ENCODE results near the gene HJURP.

Gene HJURP

DNA sequence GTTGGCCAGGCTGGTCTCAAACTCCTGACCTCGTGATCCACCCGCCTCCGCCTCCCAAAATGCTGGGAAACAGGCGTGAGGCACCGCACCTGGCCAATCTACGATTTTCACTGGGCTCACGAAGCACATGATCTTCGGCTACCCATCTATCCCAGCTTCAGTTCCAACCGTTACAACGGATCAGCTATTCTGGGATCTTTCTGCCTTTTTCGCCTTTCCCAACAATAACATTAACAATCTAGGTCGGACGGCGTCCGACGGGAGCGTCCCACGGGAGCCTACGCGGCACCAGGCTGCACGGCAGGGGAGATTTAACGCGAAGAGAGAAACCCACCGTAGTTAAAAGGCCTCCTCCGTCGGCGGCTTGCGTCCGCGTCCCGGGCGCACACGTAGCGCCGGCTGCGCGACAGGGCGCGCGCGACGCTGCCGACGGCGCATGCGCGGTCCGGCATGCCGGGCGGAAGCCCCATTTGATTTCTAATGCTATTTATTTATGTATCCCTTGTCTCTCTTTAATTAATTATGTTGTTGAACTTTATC is 13.7 kb upstream of the HJURP start, which contains the start of gene MSL3B:
MSL3B (minus strand) TSS at position 394 of the 540 bp plus-strand sequence.
- Histone ChIP-seq H3K27me3 (ENCODE audit: insufficient read depth, poor library complexity, severe bottlenecking) (no peaks in the 10 kb centered on the region), H3K27ac (replicated peaks) (no peak within 1 kb of the TSS), H3K4me3 (replicated peaks; ENCODE audit: insufficient read depth, low read length) (peak within 1 kb of the TSS; percentile 44)
- DNase-seq (ENCODE audit: low read depth in 1 of 2, low spot score in 1 of 2), result no peak
- peak; percentile 37; the same call in 1 of the 2 replicates for TF ChIP-seq POLR2AphosphoS5 (IDR thresholded peaks at IDR 0.05; ENCODE audit: low read depth)
- TF ChIP-seq, protein P1, sequence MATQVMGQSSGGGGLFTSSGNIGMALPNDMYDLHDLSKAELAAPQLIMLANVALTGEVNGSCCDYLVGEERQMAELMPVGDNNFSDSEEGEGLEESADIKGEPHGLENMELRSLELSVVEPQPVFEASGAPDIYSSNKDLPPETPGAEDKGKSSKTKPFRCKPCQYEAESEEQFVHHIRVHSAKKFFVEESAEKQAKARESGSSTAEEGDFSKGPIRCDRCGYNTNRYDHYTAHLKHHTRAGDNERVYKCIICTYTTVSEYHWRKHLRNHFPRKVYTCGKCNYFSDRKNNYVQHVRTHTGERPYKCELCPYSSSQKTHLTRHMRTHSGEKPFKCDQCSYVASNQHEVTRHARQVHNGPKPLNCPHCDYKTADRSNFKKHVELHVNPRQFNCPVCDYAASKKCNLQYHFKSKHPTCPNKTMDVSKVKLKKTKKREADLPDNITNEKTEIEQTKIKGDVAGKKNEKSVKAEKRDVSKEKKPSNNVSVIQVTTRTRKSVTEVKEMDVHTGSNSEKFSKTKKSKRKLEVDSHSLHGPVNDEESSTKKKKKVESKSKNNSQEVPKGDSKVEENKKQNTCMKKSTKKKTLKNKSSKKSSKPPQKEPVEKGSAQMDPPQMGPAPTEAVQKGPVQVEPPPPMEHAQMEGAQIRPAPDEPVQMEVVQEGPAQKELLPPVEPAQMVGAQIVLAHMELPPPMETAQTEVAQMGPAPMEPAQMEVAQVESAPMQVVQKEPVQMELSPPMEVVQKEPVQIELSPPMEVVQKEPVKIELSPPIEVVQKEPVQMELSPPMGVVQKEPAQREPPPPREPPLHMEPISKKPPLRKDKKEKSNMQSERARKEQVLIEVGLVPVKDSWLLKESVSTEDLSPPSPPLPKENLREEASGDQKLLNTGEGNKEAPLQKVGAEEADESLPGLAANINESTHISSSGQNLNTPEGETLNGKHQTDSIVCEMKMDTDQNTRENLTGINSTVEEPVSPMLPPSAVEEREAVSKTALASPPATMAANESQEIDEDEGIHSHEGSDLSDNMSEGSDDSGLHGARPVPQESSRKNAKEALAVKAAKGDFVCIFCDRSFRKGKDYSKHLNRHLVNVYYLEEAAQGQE (IDR thresholded peaks at IDR 0.05; ENCODE audit: insufficient replicate concordance, low read depth), result no peak

DNA sequence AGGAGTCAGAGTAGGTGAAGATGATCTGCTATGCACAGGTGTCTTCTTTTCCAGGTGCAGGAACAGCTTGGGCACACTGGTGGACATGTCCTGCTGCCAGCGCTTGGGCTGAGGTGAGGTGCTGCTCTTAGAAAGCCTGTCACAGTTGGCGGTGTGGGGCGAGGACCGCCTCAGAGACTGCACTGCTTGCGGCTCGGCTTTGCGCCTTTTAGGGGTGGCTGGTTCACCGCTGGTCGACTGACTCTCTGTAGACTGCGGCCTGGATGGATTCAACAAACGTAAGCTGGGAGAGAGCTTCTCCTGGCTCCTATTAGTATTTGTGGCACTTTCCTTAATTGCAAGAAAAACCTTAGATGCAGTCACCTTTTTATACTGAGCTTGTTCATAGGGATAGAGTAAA is 12.1 kb upstream of the HJURP start:
- Histone ChIP-seq H3K27me3 (ENCODE audit: insufficient read depth, poor library complexity, severe bottlenecking) (no peaks in the 10 kb centered on the region), H3K27ac (replicated peaks) (no peak overlapping the region), H3K4me3 (replicated peaks; ENCODE audit: insufficient read depth, low read length) (no peak overlapping the region)
- DNase-seq (ENCODE audit: low read depth in 1 of 2, low spot score in 1 of 2), result no peak
- TF ChIP-seq POLR2AphosphoS5 (IDR thresholded peaks at IDR 0.05; ENCODE audit: low read depth), result no peak

DNA sequence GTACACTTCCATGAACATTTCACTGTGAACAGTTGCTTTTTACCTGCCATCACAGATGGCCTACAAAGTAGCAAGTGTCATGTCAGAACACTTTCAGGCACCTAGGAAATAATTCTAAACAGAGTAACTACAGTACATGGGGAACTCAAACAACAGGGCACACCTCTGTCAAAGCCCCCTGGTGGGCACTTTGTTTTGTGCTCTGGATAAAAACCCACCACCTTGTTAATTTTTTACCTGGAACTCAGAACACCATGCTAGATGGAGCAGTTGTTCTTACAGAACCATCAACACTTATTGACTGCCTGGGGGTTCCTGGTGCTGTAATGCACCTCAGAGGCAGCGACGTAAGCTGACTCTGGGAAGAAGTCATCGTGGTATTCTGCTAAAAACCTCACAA is 11.5 kb upstream of the HJURP start:
- no peak overlapping the region for H3K4me3 ChIP-seq (replicated peaks; ENCODE audit: insufficient read depth, low read length)
- H3K27ac ChIP-seq (replicated peaks), result no peak overlapping the region
- TF ChIP-seq, protein P2, sequence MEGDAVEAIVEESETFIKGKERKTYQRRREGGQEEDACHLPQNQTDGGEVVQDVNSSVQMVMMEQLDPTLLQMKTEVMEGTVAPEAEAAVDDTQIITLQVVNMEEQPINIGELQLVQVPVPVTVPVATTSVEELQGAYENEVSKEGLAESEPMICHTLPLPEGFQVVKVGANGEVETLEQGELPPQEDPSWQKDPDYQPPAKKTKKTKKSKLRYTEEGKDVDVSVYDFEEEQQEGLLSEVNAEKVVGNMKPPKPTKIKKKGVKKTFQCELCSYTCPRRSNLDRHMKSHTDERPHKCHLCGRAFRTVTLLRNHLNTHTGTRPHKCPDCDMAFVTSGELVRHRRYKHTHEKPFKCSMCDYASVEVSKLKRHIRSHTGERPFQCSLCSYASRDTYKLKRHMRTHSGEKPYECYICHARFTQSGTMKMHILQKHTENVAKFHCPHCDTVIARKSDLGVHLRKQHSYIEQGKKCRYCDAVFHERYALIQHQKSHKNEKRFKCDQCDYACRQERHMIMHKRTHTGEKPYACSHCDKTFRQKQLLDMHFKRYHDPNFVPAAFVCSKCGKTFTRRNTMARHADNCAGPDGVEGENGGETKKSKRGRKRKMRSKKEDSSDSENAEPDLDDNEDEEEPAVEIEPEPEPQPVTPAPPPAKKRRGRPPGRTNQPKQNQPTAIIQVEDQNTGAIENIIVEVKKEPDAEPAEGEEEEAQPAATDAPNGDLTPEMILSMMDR (IDR thresholded peaks at IDR 0.05; ENCODE audit: insufficient read depth, low read length), result no peak
- TF ChIP-seq SPI1 (IDR thresholded peaks at IDR 0.05; ENCODE audit: borderline replicate concordance, low read depth) (no peak), GABPA (IDR thresholded peaks at IDR 0.05; ENCODE audit: low read depth) (no peak), POLR2AphosphoS5 (IDR thresholded peaks at IDR 0.05; ENCODE audit: low read depth) (no peak)
- TF ChIP-seq, protein P1 (IDR thresholded peaks at IDR 0.05; ENCODE audit: insufficient replicate concordance, low read depth), result no peak
- H3K27me3 ChIP-seq (ENCODE audit: insufficient read depth, poor library complexity, severe bottlenecking), result no peaks in the 10 kb centered on the region
- DNase-seq (ENCODE audit: low read depth in 1 of 2, low spot score in 1 of 2), result no peak

DNA sequence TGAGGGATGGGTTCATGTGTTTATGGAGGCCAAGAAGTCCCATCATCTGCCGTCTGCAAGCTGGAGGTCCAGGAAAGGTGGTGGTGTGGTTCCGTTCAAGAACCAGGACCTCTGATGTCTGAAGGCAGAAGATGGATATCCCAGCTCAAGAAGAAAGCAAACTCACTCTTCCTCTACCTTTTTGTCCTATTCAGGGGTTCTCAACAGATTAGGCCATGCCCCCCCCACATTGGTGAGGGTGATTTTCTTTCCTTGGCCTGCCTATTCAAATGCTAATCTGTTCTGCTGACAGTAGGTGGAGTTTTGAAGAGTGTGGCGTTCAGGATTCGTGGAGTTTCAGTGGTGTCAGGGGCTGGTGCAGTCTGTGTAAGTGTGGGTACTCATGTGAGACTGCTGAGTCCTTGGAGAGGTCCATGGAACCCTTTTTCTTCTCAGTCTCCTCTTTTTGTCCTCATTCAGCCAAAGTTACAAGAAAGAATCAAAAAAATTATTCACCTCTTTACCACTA is 8.0 kb upstream of the HJURP start:
- DNase-seq (ENCODE audit: low read depth in 1 of 2, low spot score in 1 of 2), result no peak
- TF ChIP-seq, protein P2 (IDR thresholded peaks at IDR 0.05; ENCODE audit: insufficient read depth, low read length), result no peak
- TF ChIP-seq GABPA (IDR thresholded peaks at IDR 0.05; ENCODE audit: low read depth) (no peak), SPI1 (IDR thresholded peaks at IDR 0.05; ENCODE audit: borderline replicate concordance, low read depth) (no peak)
- TF ChIP-seq, protein P1 (IDR thresholded peaks at IDR 0.05; ENCODE audit: insufficient replicate concordance, low read depth), result no peak
- Histone ChIP-seq H3K4me3 (replicated peaks; ENCODE audit: insufficient read depth, low read length) (no peak overlapping the region), H3K27me3 (ENCODE audit: insufficient read depth, poor library complexity, severe bottlenecking) (no peaks in the 10 kb centered on the region), H3K27ac (replicated peaks) (no peak overlapping the region)
